CD4-positive, CD25-positive, alpha-beta regulatory T cell (primary cell): ENCODE data around the gene RTTN. TPM values are rescaled to one million over a fixed set of nuclear protein-coding genes. Genes with fewer than 3 reads are reported as not detected.
A peak's percentile ranks its signal among the peaks of the same experiment; 100 is the strongest.

Experiments used
- ATAC-seq, 2 donors: fragments of 150-1000 bp; cut with Tn5 transposase; one replicate each; pipeline ENCODE4 v1.10.0; 2021; ENCODE audit warnings: low read depth in 2 of 2, moderate number of reproducible peaks in 2 of 2, moderate library complexity in 1 of 2
- DNase-seq, 3 donors: peaks; one replicate each; pipeline versions ENCODE4 v3.0.0 to v3.0.0-alpha.2; 2012 to 2022; ENCODE audit warnings: mixed read lengths in 1 of 3
- H3K27ac ChIP-seq: one replicate; pipeline ENCODE4 v1.7.0; 2013; ENCODE audit warnings: mild to moderate bottlenecking, low read length; ENCODE audit not compliant: insufficient read depth, poor library complexity, severe bottlenecking
- H3K27me3 ChIP-seq: one replicate; pipeline ENCODE4 v1.7.0; 2013; ENCODE audit warnings: low read length; ENCODE audit not compliant: control insufficient read depth, insufficient read depth
- H3K36me3 ChIP-seq: one replicate; pipeline ENCODE4 v1.7.0; 2013; ENCODE audit warnings: mild to moderate bottlenecking, low read length, moderate library complexity; ENCODE audit not compliant: control insufficient read depth, insufficient read depth
- H3K4me1 ChIP-seq: 2 replicates; pipeline ENCODE4 v1.7.0; 2013; ENCODE audit warnings: mild to moderate bottlenecking, low read length; ENCODE audit not compliant: insufficient read depth, control insufficient read depth, poor library complexity, severe bottlenecking
- H3K4me3 ChIP-seq: one replicate; pipeline ENCODE4 v1.7.0; 2013; ENCODE audit warnings: low read depth, mild to moderate bottlenecking, low read length, moderate library complexity
- H3K9me3 ChIP-seq, 2 experiments: 1 replicate in 1 of 2; 2 replicates in 1 of 2; pipeline ENCODE4 v1.7.0; 2013; ENCODE audit warnings: low read length in 2 of 2, mild to moderate bottlenecking in 1 of 2, moderate library complexity in 1 of 2; ENCODE audit not compliant: control insufficient read depth in 2 of 2
- H3K27ac Mint-ChIP-seq, 3 donors: one replicate each; pipeline ENCODE4 v1.8.0; 2020 to 2022; ENCODE audit warnings: mild to moderate bottlenecking in 3 of 3, mixed read lengths in 3 of 3, moderate library complexity in 2 of 3
- H3K27me3 Mint-ChIP-seq: one replicate; pipeline ENCODE4 v1.8.0; 2022; ENCODE audit warnings: mild to moderate bottlenecking, mixed read lengths
- H3K36me3 Mint-ChIP-seq: one replicate; pipeline ENCODE4 v1.8.0; 2020; ENCODE audit warnings: mixed read lengths
- H3K4me1 Mint-ChIP-seq, 4 donors: one replicate each; pipeline ENCODE4 v1.8.0; 2020 to 2022; ENCODE audit warnings: mixed read lengths in 4 of 4, mild to moderate bottlenecking in 1 of 4
- H3K4me3 Mint-ChIP-seq, 4 donors: one replicate each; pipeline ENCODE4 v1.8.0; 2020 to 2022; ENCODE audit warnings: mild to moderate bottlenecking in 4 of 4, mixed read lengths in 4 of 4, moderate library complexity in 3 of 4
- H3K9me3 Mint-ChIP-seq, 7 donors: one replicate each; pipeline ENCODE4 v1.8.0; 2020 to 2022; ENCODE audit warnings: mixed read lengths in 7 of 7, mild to moderate bottlenecking in 3 of 7, moderate library complexity in 2 of 7
- polyA plus RNA-seq, 4 donors: library from polyadenylated mRNA; unstranded; fragments of 300-500 nt; fragmentation: Illumina TruSeq; gene quantifications; one replicate each; pipeline ENCODE4 v1.2.3, GENCODE V29; 2021
- total RNA-seq: library from RNA; stranded (reverse); gene quantifications from one replicate; pipeline ENCODE4 v1.2.3, GENCODE V29; 2022

RTTN gene
- total and polyA plus RNA-seq, 5 donors from 2014 or later, result 3.2 to 36.4 (median 4.8) TPM

DNA sequence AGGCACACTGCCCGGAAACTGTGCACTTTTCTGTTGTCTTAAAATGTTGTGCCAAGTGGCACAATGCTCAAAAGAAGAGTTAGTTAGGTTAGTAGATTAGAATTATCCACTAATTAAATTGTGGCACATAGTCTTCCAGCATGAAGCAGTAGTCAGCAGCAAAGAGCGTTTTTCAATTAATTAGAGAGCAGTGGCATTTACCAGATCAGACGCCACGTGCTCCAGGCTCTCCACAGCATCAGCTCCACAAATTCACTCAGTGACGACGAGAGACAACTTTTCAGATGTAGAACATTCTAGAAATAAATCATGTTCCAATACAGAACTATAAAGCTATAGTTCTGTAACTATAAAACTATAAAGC is 16.4 kb upstream of the RTTN start:
- Histone ChIP-seq H3K36me3 (no peaks in the 10 kb centered on the region), H3K27ac (no peak overlapping the region), H3K9me3 (peaks cover under 1 to 3% of the 10 kb centered on the region in 2 experiments), H3K4me3 (no peak overlapping the region), H3K27me3 (peaks cover 15% of the 10 kb centered on the region), H3K4me1 (no peaks in the 10 kb centered on the region)
- Mint-ChIP-seq H3K4me3 (no peak overlapping the region), H3K27me3 (peaks cover 24% of the 10 kb centered on the region), H3K36me3 (no peaks in the 10 kb centered on the region), H3K9me3 (peaks cover 0 to 5% (median 2%) of the 10 kb centered on the region in 7 donors), H3K27ac (no peak overlapping the region), H3K4me1 (peaks cover 0 to 3% (median 0%) of the 10 kb centered on the region in 4 donors)
- ATAC-seq (no peak), DNase-seq (no peak)

DNA sequence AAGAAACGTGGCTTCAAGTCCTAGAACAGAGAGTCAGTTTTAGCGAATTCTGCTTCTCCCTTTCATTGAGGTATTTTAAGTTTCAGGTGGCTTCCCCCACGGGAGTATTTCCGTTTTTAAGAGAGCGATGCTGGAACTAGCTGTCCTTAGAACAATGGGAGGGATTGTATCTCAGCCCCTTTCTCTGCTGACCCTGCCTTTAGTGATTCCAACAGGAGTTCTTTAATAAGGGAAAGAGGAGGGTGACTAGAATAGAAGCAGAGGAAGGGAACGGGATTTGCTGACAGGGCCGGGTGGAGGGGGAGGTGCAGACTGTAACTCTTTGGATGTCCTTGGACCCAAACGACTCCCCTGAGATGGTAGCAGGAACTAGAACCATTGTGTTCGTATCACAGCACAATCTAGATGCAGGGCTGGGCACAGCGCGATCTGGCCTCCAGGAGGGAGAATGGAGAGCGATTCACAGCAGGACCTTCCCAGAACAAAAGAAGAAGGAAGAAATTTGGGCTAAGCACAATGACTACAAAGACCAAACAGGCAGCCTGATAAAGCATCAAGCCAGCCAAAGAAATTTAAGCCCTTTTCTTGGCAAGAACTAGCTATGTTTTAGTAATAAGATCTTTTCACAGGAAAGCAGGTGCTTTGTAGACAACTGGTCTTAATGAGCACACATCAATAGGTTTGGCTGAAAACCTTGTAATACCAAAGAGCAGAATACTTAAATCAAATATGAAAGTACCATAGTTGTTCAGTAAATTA is 15.8 kb upstream of the RTTN start:
- ATAC-seq (no peak), DNase-seq (no peak)
- Mint-ChIP-seq H3K27me3 (peaks cover 24% of the 10 kb centered on the region), H3K4me3 (no peak overlapping the region), H3K4me1 (peaks cover 0 to 3% (median 0%) of the 10 kb centered on the region in 4 donors), H3K36me3 (no peaks in the 10 kb centered on the region), H3K27ac (no peak overlapping the region), H3K9me3 (peaks cover 0 to 2% (median 0%) of the 10 kb centered on the region in 7 donors)
- peaks cover 15% of the 10 kb centered on the region for H3K27me3 ChIP-seq
- H3K27ac ChIP-seq, result no peak overlapping the region
- H3K4me3 ChIP-seq, result no peak overlapping the region
- no peaks in the 10 kb centered on the region for H3K9me3 ChIP-seq
- no peaks in the 10 kb centered on the region for H3K36me3 ChIP-seq
- H3K4me1 ChIP-seq, result no peaks in the 10 kb centered on the region

DNA sequence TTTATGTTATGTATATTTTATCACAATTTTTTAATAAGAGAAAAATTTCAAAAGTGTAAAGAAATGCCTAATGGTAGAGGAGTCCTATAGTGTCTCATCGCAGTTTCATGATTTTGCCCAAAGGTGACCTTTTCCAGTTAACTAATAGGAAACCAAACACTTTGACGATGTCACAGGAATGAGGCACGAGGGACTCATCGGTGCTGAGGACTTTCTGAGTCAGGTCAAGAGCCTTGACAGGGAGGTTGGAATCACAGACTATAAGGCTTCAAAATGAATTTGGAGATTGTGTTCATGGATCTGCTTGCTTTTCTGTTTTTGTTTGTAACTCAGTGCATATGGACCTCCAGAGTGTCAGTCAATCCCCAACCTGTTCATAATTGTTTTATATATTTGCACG is 15.1 kb upstream of the RTTN start:
- Mint-ChIP-seq H3K4me1 (peaks cover 0 to 3% (median 0%) of the 10 kb centered on the region in 4 donors), H3K27ac (no peak overlapping the region), H3K27me3 (peaks cover 26% of the 10 kb centered on the region), H3K9me3 (peaks cover 0 to 2% (median 0%) of the 10 kb centered on the region in 7 donors), H3K36me3 (no peaks in the 10 kb centered on the region), H3K4me3 (no peak overlapping the region)
- H3K27ac ChIP-seq, result no peak overlapping the region
- H3K36me3 ChIP-seq, result no peaks in the 10 kb centered on the region
- ATAC-seq, result no peak
- no peaks in the 10 kb centered on the region for H3K9me3 ChIP-seq
- H3K4me1 ChIP-seq, result no peaks in the 10 kb centered on the region
- no peak overlapping the region for H3K4me3 ChIP-seq
- DNase-seq, result no peak
- peaks cover 15% of the 10 kb centered on the region for H3K27me3 ChIP-seq

DNA sequence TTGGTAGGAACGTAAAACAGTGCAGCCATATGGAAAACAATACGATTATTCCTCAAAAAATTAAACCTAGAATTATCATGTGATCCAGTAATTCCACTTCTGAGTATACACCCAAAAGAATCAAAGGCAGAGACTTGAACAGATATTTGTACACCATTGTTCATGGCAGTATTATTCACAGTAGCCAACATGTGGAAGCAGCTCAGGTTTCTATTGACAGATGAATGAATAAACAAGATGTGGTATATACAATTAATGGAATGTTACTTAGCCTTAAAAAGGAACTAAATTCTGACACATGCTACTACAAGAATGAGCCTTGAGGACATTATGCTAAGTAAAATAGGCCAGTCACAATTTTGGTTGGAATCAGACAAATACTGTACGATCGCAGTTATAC is 14.2 kb upstream of the RTTN start:
- Mint-ChIP-seq H3K9me3 (peaks cover 0 to 2% (median 0%) of the 10 kb centered on the region in 7 donors), H3K4me1 (peaks cover 0 to 3% (median 0%) of the 10 kb centered on the region in 4 donors), H3K4me3 (no peak overlapping the region), H3K27ac (no peak overlapping the region), H3K27me3 (peaks cover 33% of the 10 kb centered on the region), H3K36me3 (no peaks in the 10 kb centered on the region)
- ATAC-seq, result no peak
- DNase-seq, result no peak
- no peaks in the 10 kb centered on the region for H3K36me3 ChIP-seq
- H3K9me3 ChIP-seq, result no peaks in the 10 kb centered on the region
- no peak overlapping the region for H3K4me3 ChIP-seq
- H3K27me3 ChIP-seq, result peaks cover 12% of the 10 kb centered on the region
- H3K27ac ChIP-seq, result no peak overlapping the region
- H3K4me1 ChIP-seq, result no peaks in the 10 kb centered on the region

DNA sequence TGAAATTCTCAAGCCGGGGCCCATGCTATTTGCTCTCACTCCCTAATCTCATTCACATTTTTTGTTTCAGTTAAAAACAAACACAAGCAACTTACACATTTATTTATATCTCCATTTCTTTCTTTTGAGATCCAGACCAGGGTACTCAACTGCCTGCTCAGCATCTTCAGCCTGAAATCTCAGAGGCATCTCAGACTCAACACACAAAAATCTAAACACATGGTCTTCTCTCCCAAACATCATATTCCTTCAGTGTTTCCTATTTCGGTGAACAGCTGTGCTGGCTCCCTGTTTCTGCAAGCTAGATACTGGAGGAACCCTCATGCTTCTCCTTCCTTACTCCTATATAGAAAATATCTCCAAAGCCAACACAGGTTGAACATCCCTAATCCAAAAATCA is 11.3 kb upstream of the RTTN start:
- H3K27me3 Mint-ChIP-seq, result peaks cover 27% of the 10 kb centered on the region
- no peaks in the 10 kb centered on the region for H3K36me3 ChIP-seq
- no peaks in the 10 kb centered on the region for H3K4me1 ChIP-seq
- no peak overlapping the region for H3K4me3 ChIP-seq
- H3K9me3 ChIP-seq, result no peaks in the 10 kb centered on the region
- no peak overlapping the region for H3K27ac Mint-ChIP-seq
- peaks cover 0 to 3% (median 0%) of the 10 kb centered on the region in 4 donors for H3K4me1 Mint-ChIP-seq
- peaks cover 18% of the 10 kb centered on the region for H3K27me3 ChIP-seq
- no peak overlapping the region for H3K4me3 Mint-ChIP-seq
- DNase-seq, result no peak
- H3K9me3 Mint-ChIP-seq, result peaks cover 0 to 2% (median 0%) of the 10 kb centered on the region in 7 donors
- no peak for ATAC-seq
- H3K27ac ChIP-seq, result no peak overlapping the region
- H3K36me3 Mint-ChIP-seq, result no peaks in the 10 kb centered on the region

DNA sequence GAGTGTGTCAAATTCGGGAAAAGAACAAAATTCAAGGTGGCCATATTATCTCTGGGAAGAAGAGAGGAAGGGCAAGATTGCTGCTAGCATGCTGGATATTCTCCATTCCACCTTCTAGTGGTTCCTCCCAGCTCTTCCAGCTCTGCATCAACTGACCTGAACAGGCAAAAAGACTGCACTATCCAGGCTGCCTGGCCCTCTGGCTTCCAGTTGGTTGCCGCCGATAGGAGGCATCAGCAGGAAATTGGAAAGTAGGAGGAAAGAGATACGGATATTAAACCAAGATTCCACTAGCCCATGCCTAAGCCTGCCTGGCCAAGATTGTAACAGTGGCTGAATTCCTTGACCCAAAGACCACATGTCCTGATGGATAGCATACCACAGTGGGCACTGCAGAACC is 1.7 kb upstream of the RTTN start:
- Histone ChIP-seq H3K36me3 (peaks cover 3% of the 10 kb centered on the region), H3K4me1 (peaks cover 19% of the 10 kb centered on the region), H3K4me3 (no peak overlapping the region), H3K27me3 (peaks cover 7% of the 10 kb centered on the region), H3K9me3 (no peaks in the 10 kb centered on the region), H3K27ac (no peak overlapping the region)
- peak overlapping the region in 3 of 4 donors; percentile 63 to 98 (median 98) for H3K4me3 Mint-ChIP-seq
- no peak for ATAC-seq
- H3K9me3 Mint-ChIP-seq, result peaks cover 0 to 2% (median 0%) of the 10 kb centered on the region in 7 donors
- peaks cover 2% of the 10 kb centered on the region for H3K36me3 Mint-ChIP-seq
- H3K4me1 Mint-ChIP-seq, result peaks cover 21 to 39% (median 29%) of the 10 kb centered on the region in 4 donors
- H3K27ac Mint-ChIP-seq, result peak overlapping the region in 1 of 3 donors; percentile 97
- H3K27me3 Mint-ChIP-seq, result peaks cover 4% of the 10 kb centered on the region
- DNase-seq, result no peak

DNA sequence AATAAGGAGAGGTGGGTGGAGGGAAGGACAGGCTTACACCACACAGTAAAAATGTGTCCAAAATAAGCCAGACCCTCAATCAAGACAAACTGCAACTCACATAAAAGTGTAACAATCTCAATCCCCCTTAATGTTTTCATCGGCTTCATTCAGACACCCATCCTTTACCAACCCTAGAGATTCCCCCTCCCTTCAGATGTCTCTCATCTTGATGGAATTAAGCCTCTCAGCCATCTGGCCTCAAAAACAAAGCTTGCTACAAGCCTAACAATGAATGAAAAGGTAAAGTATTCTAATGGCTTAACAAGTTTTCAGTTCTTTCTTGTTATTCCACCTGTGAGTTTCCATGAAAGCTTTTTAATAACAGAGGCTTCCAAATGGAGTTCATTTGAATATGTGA is 5.2 kb downstream of the RTTN start:
- no peaks in the 10 kb centered on the region for H3K9me3 Mint-ChIP-seq
- no peak overlapping the region for H3K4me3 ChIP-seq
- H3K4me1 Mint-ChIP-seq, result peaks cover 23 to 47% (median 39%) of the 10 kb centered on the region in 4 donors
- no peaks in the 10 kb centered on the region for H3K27me3 ChIP-seq
- H3K36me3 Mint-ChIP-seq, result peaks cover 40% of the 10 kb centered on the region
- H3K9me3 ChIP-seq, result no peaks in the 10 kb centered on the region
- no peaks in the 10 kb centered on the region for H3K27me3 Mint-ChIP-seq
- no peak overlapping the region for H3K27ac ChIP-seq
- H3K4me3 Mint-ChIP-seq, result peak overlapping the region in 1 of 4 donors; percentile 43
- no peak overlapping the region for H3K27ac Mint-ChIP-seq
- DNase-seq (no peak), ATAC-seq (no peak)
- peaks cover 41% of the 10 kb centered on the region for H3K36me3 ChIP-seq
- peaks cover 11% of the 10 kb centered on the region for H3K4me1 ChIP-seq

DNA sequence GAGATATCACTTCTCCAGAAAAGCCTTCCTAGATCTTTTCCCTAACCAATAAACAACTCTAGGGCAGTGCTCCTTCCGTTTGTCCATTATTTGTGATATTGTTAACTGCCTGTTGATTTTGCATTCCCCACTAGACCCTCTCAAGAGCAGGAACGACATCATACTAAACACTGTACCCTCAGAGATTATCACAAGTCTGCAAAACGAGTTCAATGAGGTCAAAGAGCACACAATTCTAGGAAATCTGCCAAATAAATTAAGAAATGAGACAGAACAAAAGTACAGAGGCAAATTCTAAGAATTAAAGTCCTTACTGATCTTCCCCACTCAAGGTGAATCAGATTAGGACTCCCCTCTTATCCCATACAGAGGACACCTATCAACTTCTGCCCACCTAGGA is 7.6 kb downstream of the RTTN start:
- peak overlapping the region in 1 of 4 donors; percentile 5 for H3K4me3 Mint-ChIP-seq
- H3K27me3 Mint-ChIP-seq, result no peaks in the 10 kb centered on the region
- Histone ChIP-seq H3K4me3 (no peak overlapping the region), H3K4me1 (peaks cover 9% of the 10 kb centered on the region), H3K9me3 (no peaks in the 10 kb centered on the region), H3K27ac (no peak overlapping the region), H3K27me3 (no peaks in the 10 kb centered on the region), H3K36me3 (peaks cover 48% of the 10 kb centered on the region)
- no peaks in the 10 kb centered on the region for H3K9me3 Mint-ChIP-seq
- ATAC-seq, result no peak
- peaks cover 53% of the 10 kb centered on the region for H3K36me3 Mint-ChIP-seq
- peak overlapping the region in 1 of 3 donors; percentile 3 for H3K27ac Mint-ChIP-seq
- H3K4me1 Mint-ChIP-seq, result peaks cover 21 to 39% (median 33%) of the 10 kb centered on the region in 4 donors
- peak in 1 of 3 donors; percentile 50 for DNase-seq
